ENCODE results near the gene FYCO1.

The FYCO1 gene

DNA sequence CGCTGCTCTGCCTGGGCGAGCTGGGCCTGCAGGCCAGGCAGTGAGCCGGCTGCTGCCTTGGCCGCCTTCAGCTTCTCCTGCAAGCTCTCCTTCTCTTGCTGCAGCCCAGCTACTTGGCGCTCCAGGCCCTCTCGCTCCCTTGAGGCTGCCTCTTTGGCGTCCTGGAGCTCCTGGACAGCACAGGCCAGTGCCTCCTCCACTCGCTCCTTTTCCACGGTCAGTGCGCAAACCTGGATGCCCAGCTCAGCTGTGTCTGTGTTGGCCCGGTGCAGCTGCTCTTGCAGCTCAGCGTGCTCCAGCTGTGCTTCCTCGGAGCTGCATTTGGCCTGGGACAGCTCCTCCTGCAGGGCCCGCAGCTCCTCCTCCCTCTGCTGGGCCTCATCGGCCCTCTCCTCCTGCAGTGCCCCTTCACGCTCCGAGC is 29.2 kb downstream of the FYCO1 start:
- Histone ChIP-seq H3K36me3 (replicated peaks; ENCODE audit: low read depth, low read length) (peaks cover 75% of the 10 kb centered on the region), H3K79me2 (ENCODE audit: low read length) (no peaks in the 10 kb centered on the region)

DNA sequence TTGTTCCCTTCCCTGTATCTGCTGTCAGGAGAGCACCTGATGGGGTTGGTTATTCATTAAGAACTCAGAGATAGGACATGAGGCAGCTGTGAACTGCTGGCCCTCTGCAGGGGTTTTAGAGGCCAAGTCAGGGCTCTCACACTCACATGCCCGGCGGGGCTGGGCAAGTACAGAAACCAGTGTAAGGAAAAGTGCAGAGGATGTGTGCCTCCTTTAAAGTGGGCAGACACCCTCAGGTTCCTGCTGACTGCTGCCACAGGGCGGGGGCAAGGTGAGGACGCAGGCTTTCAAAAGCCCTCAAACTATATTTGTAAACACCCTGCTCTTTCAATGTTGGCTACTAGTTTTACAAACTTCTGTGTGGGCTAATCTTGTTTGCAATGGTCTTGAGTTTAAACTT is 30.0 kb downstream of the FYCO1 start:
- Histone ChIP-seq H4K20me1 (ENCODE audit: insufficient read depth, low read length) (no peaks in the 10 kb centered on the region), H3K79me2 (ENCODE audit: low read length) (no peaks in the 10 kb centered on the region), H3K9me3 (ENCODE audit: insufficient read depth, low read length) (no peaks in the 10 kb centered on the region), H3K27ac (ENCODE audit: low read length) (peak overlapping the region; percentile 94), H3K4me3 (ENCODE audit: low read length) (peak overlapping the region; percentile 43), H3K4me1 (ENCODE audit: low read length) (peaks cover 68% of the 10 kb centered on the region), H2AFZ (ENCODE audit: low read depth, low read length) (no peak overlapping the region), H3K4me2 (ENCODE audit: low read length) (peak overlapping the region; percentile 69), H3K27me3 (ENCODE audit: low read depth, low read length) (peaks cover 5% of the 10 kb centered on the region; the same call in 1 of the 2 replicates), H3K36me3 (replicated peaks; ENCODE audit: low read depth, low read length) (peaks cover 81% of the 10 kb centered on the region), H3K9ac (ENCODE audit: low read length) (peak overlapping the region; percentile 61)
- TF ChIP-seq EZH2phosphoT487 (IDR thresholded peaks at IDR 0.05; ENCODE audit: low read depth), result no peak
- TF ChIP-seq, protein P1, sequence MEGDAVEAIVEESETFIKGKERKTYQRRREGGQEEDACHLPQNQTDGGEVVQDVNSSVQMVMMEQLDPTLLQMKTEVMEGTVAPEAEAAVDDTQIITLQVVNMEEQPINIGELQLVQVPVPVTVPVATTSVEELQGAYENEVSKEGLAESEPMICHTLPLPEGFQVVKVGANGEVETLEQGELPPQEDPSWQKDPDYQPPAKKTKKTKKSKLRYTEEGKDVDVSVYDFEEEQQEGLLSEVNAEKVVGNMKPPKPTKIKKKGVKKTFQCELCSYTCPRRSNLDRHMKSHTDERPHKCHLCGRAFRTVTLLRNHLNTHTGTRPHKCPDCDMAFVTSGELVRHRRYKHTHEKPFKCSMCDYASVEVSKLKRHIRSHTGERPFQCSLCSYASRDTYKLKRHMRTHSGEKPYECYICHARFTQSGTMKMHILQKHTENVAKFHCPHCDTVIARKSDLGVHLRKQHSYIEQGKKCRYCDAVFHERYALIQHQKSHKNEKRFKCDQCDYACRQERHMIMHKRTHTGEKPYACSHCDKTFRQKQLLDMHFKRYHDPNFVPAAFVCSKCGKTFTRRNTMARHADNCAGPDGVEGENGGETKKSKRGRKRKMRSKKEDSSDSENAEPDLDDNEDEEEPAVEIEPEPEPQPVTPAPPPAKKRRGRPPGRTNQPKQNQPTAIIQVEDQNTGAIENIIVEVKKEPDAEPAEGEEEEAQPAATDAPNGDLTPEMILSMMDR (IDR thresholded peaks at IDR 0.05; ENCODE audit: low read depth, low read length), result no peak

More for the DNA sequence above, 29.2 kb downstream of the FYCO1 start:
- H3K27me3 ChIP-seq (ENCODE audit: low read depth, low read length), result no peaks in the 10 kb centered on the region
- H3K9ac ChIP-seq (ENCODE audit: low read length), result peak overlapping the region; percentile 61; the same call in 1 of the 2 replicates
- no peak overlapping the region for H3K4me3 ChIP-seq (ENCODE audit: low read length)
- H3K9me3 ChIP-seq (ENCODE audit: insufficient read depth, low read length), result no peaks in the 10 kb centered on the region
- no peak overlapping the region for H2AFZ ChIP-seq (ENCODE audit: low read depth, low read length)
- TF ChIP-seq, protein P1 (IDR thresholded peaks at IDR 0.05; ENCODE audit: low read depth, low read length), result no peak
- no peak for TF ChIP-seq EZH2phosphoT487 (IDR thresholded peaks at IDR 0.05; ENCODE audit: low read depth)
- H3K27ac ChIP-seq (ENCODE audit: low read length), result peak overlapping the region; percentile 94
- no peaks in the 10 kb centered on the region for H4K20me1 ChIP-seq (ENCODE audit: insufficient read depth, low read length)
- peaks cover 65% of the 10 kb centered on the region for H3K4me1 ChIP-seq (ENCODE audit: low read length)
- H3K4me2 ChIP-seq (ENCODE audit: low read length), result peak overlapping the region; percentile 69

DNA sequence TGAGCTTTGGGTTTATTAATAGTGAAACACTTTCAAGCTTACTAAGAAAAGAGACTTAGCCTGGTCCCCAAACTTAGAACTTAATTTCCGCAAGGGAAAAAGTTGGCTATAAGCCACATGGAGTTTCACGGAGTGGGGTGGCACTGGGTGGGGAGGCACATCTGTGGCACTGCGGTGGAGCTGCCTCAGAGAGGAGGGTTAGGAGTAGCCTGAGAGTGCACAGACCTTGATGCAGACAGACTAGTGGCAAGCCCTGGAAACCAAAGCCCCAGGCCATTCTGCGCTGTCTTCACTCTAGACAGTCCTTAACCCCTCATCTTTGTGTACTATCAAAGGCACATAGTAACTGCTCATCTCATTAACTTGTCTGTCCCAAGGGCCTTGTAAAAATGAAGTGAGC is 30.4 kb downstream of the FYCO1 start:
- H3K36me3 ChIP-seq (replicated peaks; ENCODE audit: low read depth, low read length), result peaks cover 82% of the 10 kb centered on the region

DNA sequence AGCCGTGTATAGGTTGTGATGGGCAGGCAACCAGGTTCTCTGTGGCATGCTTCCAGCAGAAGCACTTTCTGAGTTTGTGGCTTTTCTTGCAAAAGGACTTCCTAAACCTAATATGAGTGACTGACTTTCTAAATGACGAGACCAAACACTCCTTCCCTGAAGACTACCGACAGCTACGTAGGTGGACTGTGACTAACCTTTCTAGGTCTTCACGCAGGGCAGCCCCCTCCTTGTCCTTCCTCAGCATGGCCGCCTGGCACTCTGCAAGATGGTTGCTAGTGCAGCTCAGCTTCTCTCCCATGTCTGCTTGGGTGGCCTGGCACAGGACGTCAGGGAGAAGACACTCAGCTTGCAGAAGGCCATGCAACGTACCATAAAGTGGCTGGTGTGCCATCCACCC is 31.5 kb downstream of the FYCO1 start:
- Histone ChIP-seq H3K4me3 (ENCODE audit: low read length) (peak overlapping the region; percentile 43; the same call in 1 of the 2 replicates), H3K9ac (ENCODE audit: low read length) (peak overlapping the region; percentile 61; the same call in 1 of the 2 replicates), H3K4me1 (ENCODE audit: low read length) (peaks cover 66% of the 10 kb centered on the region), H3K36me3 (replicated peaks; ENCODE audit: low read depth, low read length) (peaks cover 82% of the 10 kb centered on the region), H3K27me3 (ENCODE audit: low read depth, low read length) (peaks cover 6% of the 10 kb centered on the region; the same call in 1 of the 2 replicates), H4K20me1 (ENCODE audit: insufficient read depth, low read length) (no peaks in the 10 kb centered on the region), H2AFZ (ENCODE audit: low read depth, low read length) (no peak overlapping the region), H3K27ac (ENCODE audit: low read length) (peak overlapping the region; percentile 94), H3K9me3 (ENCODE audit: insufficient read depth, low read length) (no peaks in the 10 kb centered on the region), H3K79me2 (ENCODE audit: low read length) (no peaks in the 10 kb centered on the region), H3K4me2 (ENCODE audit: low read length) (peak overlapping the region; percentile 69)
- TF ChIP-seq, protein P1 (IDR thresholded peaks at IDR 0.05; ENCODE audit: low read depth, low read length), result no peak
- TF ChIP-seq EZH2phosphoT487 (IDR thresholded peaks at IDR 0.05; ENCODE audit: low read depth), result no peak

More for the DNA sequence above, 30.4 kb downstream of the FYCO1 start:
- H3K9ac ChIP-seq (ENCODE audit: low read length), result peak overlapping the region; percentile 61
- peak overlapping the region; percentile 43 for H3K4me3 ChIP-seq (ENCODE audit: low read length)
- peaks cover 70% of the 10 kb centered on the region for H3K4me1 ChIP-seq (ENCODE audit: low read length)
- peaks cover 6% of the 10 kb centered on the region; the same call in 1 of the 2 replicates for H3K27me3 ChIP-seq (ENCODE audit: low read depth, low read length)
- no peaks in the 10 kb centered on the region for H3K9me3 ChIP-seq (ENCODE audit: insufficient read depth, low read length)
- H3K4me2 ChIP-seq (ENCODE audit: low read length), result peak overlapping the region; percentile 69
- H3K79me2 ChIP-seq (ENCODE audit: low read length), result no peaks in the 10 kb centered on the region
- no peaks in the 10 kb centered on the region for H4K20me1 ChIP-seq (ENCODE audit: insufficient read depth, low read length)
- TF ChIP-seq EZH2phosphoT487 (IDR thresholded peaks at IDR 0.05; ENCODE audit: low read depth), result no peak
- TF ChIP-seq, protein P1 (IDR thresholded peaks at IDR 0.05; ENCODE audit: low read depth, low read length), result no peak
- no peak overlapping the region for H2AFZ ChIP-seq (ENCODE audit: low read depth, low read length)
- peak overlapping the region; percentile 94 for H3K27ac ChIP-seq (ENCODE audit: low read length)
